ENCODE results near the gene CCDC50.

- TF ChIP-seq CTCF (IDR thresholded peaks at IDR 0.05; ENCODE audit: insufficient read depth, low read length, poor library complexity, severe bottlenecking) (no peak), EZH2phosphoT487 (conservative IDR thresholded peaks at IDR 0.05; ENCODE audit: low read length) (no peak)
Measured at GRCh38 chr3:191316876-191317603, 12.2 kb upstream of the CCDC50 start.

Data from SU-DHL-6 (cell line).